Lower leg skin (tissue), 3 donors: ENCODE results near the gene TET1.

Source experiments
- CTCF ChIP-seq, 3 donors: fragments of 450-650 bp; IDR thresholded peaks; one replicate each; pipeline ENCODE4 v1.5.1; 2016; ENCODE audit warnings: antibody characterized with exemption in 3 of 3, mild to moderate bottlenecking in 3 of 3, moderate library complexity in 2 of 3
- POLR2A ChIP-seq, 2 donors: fragments of 450-650 bp; IDR thresholded peaks; one replicate each; pipeline ENCODE4 v1.6.1; 2016 to 2017; ENCODE audit warnings: antibody characterized with exemption in 2 of 2, mild to moderate bottlenecking in 1 of 2, moderate library complexity in 1 of 2

- no peak for TF ChIP-seq POLR2A (IDR thresholded peaks at IDR 0.05)
- TF ChIP-seq CTCF (IDR thresholded peaks at IDR 0.05), result no peak
These were observed 4.6 kb downstream of the TET1 start for GRCh38 chr10:68564712-68565111.
